ENCODE data around the gene ITPR3.

DNA sequence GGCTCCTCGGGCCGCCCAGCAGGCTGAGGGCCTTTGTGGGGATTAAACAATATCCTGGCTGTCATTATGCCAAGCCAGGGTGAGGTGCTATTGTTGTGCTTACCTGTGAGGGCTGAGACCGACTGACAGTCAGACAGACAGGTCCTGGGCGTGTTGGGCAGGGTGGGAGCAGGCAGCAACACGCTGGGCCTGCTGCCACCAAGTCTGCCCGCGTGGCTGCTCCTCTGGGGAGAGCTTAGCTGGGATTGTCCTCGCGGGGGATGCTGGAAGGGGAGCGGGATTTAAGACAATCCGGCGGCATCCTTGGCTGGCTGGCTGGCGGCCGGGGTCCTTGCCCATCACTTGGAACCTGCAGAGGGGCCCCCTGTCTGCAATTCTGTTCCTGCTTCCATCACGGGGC, 20.0 kb downstream of the ITPR3 start:
- TF ChIP-seq CTCF (IDR thresholded peaks at IDR 0.05) (no peak), POLR2AphosphoS5 (IDR thresholded peaks at IDR 0.05; ENCODE audit: low read depth, low read length) (no peak), ELF1 (IDR thresholded peaks at IDR 0.05) (no peak), FOSL2 (IDR thresholded peaks at IDR 0.05; ENCODE audit: borderline replicate concordance, low read depth) (no peak), FOXM1 (IDR thresholded peaks at IDR 0.05; ENCODE audit: low read depth) (no peak), RXRA (IDR thresholded peaks at IDR 0.05; ENCODE audit: borderline replicate concordance, low read depth) (no peak), GABPA (IDR thresholded peaks at IDR 0.05; ENCODE audit: low read depth) (no peak)
- TF ChIP-seq, protein P1, sequence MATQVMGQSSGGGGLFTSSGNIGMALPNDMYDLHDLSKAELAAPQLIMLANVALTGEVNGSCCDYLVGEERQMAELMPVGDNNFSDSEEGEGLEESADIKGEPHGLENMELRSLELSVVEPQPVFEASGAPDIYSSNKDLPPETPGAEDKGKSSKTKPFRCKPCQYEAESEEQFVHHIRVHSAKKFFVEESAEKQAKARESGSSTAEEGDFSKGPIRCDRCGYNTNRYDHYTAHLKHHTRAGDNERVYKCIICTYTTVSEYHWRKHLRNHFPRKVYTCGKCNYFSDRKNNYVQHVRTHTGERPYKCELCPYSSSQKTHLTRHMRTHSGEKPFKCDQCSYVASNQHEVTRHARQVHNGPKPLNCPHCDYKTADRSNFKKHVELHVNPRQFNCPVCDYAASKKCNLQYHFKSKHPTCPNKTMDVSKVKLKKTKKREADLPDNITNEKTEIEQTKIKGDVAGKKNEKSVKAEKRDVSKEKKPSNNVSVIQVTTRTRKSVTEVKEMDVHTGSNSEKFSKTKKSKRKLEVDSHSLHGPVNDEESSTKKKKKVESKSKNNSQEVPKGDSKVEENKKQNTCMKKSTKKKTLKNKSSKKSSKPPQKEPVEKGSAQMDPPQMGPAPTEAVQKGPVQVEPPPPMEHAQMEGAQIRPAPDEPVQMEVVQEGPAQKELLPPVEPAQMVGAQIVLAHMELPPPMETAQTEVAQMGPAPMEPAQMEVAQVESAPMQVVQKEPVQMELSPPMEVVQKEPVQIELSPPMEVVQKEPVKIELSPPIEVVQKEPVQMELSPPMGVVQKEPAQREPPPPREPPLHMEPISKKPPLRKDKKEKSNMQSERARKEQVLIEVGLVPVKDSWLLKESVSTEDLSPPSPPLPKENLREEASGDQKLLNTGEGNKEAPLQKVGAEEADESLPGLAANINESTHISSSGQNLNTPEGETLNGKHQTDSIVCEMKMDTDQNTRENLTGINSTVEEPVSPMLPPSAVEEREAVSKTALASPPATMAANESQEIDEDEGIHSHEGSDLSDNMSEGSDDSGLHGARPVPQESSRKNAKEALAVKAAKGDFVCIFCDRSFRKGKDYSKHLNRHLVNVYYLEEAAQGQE (IDR thresholded peaks at IDR 0.05; ENCODE audit: low read depth, low read length), result no peak
- TF ChIP-seq, protein P2, sequence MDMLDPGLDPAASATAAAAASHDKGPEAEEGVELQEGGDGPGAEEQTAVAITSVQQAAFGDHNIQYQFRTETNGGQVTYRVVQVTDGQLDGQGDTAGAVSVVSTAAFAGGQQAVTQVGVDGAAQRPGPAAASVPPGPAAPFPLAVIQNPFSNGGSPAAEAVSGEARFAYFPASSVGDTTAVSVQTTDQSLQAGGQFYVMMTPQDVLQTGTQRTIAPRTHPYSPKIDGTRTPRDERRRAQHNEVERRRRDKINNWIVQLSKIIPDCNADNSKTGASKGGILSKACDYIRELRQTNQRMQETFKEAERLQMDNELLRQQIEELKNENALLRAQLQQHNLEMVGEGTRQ (IDR thresholded peaks at IDR 0.05; ENCODE audit: borderline replicate concordance, low read depth, low read length), result no peak
